Measurements from ENCODE around the gene INTS11. TPM values are rescaled to one million over a fixed set of nuclear protein-coding genes. Genes with fewer than 3 reads are reported as not detected.

The INTS11 gene
- total and polyA plus RNA-seq, 2 of the 13 experiments (the other 11 are each of a cell fraction or from before 2014, with no cell fraction given) = 52.8 to 94.8 TPM

DNA sequence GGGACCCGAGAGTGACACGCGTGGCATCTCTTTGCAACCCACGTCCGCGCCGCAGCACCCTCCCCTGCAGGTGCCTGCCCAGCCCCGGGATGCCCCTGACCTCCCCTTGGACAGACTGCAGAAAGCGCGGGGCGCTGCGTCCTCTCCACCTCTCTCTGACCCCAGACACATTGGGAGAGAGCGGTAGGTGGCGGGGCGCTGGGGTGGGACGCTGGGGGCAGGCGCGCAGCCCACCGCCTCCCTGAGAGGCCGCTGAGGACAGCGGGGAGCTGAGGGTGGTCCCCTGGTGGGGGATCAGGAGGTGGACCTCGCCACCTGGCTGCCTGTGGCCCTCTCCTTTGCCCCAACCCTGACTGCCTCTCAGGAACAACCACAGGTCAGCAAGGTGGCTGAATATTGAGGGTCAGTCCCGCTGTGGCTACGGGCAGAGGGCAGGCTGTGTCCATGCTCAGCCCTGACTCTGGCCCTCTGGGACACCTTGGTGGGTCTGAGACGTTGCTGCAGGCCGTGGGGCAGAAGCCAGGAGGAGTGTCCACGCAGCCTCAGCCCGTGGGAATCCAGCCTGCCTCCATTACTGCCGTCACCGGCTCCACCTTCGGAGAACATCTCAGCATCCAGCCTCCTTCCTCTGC, 50.0 kb downstream of the INTS11 start (continued):
- TF ChIP-seq, protein P1, sequence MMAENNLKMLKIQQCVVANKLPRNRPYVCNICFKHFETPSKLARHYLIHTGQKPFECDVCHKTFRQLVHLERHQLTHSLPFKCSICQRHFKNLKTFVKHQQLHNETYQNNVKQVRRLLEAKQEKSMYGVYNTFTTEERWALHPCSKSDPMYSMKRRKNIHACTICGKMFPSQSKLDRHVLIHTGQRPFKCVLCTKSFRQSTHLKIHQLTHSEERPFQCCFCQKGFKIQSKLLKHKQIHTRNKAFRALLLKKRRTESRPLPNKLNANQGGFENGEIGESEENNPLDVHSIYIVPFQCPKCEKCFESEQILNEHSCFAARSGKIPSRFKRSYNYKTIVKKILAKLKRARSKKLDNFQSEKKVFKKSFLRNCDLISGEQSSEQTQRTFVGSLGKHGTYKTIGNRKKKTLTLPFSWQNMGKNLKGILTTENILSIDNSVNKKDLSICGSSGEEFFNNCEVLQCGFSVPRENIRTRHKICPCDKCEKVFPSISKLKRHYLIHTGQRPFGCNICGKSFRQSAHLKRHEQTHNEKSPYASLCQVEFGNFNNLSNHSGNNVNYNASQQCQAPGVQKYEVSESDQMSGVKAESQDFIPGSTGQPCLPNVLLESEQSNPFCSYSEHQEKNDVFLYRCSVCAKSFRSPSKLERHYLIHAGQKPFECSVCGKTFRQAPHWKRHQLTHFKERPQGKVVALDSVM (CRISPR knock-in tag; IDR thresholded peaks at IDR 0.05) = peak; percentile 31; the same call in 1 of the 2 replicates
- TF ChIP-seq REL (CRISPR knock-in tag; conservative IDR thresholded peaks at IDR 0.05) (no peak), ZNF501 (CRISPR knock-in tag; IDR thresholded peaks at IDR 0.05) (peak; percentile 32; the same call in 1 of the 2 replicates), ZNF773 (CRISPR knock-in tag; IDR thresholded peaks at IDR 0.05; ENCODE audit: borderline replicate concordance) (no peak), ZNF253 (CRISPR knock-in tag; IDR thresholded peaks at IDR 0.05; ENCODE audit: borderline replicate concordance) (no peak), ATF1 (CRISPR knock-in tag; IDR thresholded peaks at IDR 0.05) (no peak), ZNF772 (CRISPR knock-in tag; IDR thresholded peaks at IDR 0.05) (no peak), ZNF563 (CRISPR knock-in tag; IDR thresholded peaks at IDR 0.05) (no peak), ZNF558 (CRISPR knock-in tag; IDR thresholded peaks at IDR 0.05; ENCODE audit: borderline replicate concordance) (no peak), ISL2 (CRISPR knock-in tag; IDR thresholded peaks at IDR 0.05) (peak; percentile 8; the same call in 1 of the 2 replicates), ZNF326 (CRISPR knock-in tag; IDR thresholded peaks at IDR 0.05; ENCODE audit: borderline replicate concordance) (no peak), ZC3H4 (CRISPR knock-in tag; IDR thresholded peaks at IDR 0.05; ENCODE audit: borderline replicate concordance) (no peak), KLF9 (CRISPR knock-in tag; IDR thresholded peaks at IDR 0.05; ENCODE audit: low read depth) (no peak), ZFYVE20 (CRISPR knock-in tag; IDR thresholded peaks at IDR 0.05; ENCODE audit: borderline replicate concordance, low read depth) (no peak), ZNF101 (CRISPR knock-in tag; IDR thresholded peaks at IDR 0.05; ENCODE audit: borderline replicate concordance, low read depth) (no peak), GABPB1 (CRISPR knock-in tag; IDR thresholded peaks at IDR 0.05) (no peak), NR2C2 (CRISPR knock-in tag; IDR thresholded peaks at IDR 0.05; ENCODE audit: borderline replicate concordance) (no peak), ZFP1 (CRISPR knock-in tag; IDR thresholded peaks at IDR 0.05) (no peak), ZNF205 (CRISPR knock-in tag; IDR thresholded peaks at IDR 0.05) (no peak), RNF2 (conservative IDR thresholded peaks at IDR 0.05; ENCODE audit: low read depth) (no peak), RORA (CRISPR knock-in tag; IDR thresholded peaks at IDR 0.05) (no peak)
- TF ChIP-seq, protein P2, sequence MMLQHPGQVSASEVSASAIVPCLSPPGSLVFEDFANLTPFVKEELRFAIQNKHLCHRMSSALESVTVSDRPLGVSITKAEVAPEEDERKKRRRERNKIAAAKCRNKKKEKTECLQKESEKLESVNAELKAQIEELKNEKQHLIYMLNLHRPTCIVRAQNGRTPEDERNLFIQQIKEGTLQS (CRISPR knock-in tag; IDR thresholded peaks at IDR 0.05) = no peak
- TF ChIP-seq, protein P3, sequence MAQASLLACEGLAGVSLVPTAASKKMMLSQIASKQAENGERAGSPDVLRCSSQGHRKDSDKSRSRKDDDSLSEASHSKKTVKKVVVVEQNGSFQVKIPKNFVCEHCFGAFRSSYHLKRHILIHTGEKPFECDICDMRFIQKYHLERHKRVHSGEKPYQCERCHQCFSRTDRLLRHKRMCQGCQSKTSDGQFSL (CRISPR knock-in tag; IDR thresholded peaks at IDR 0.05) = no peak
- TF ChIP-seq, protein P4, sequence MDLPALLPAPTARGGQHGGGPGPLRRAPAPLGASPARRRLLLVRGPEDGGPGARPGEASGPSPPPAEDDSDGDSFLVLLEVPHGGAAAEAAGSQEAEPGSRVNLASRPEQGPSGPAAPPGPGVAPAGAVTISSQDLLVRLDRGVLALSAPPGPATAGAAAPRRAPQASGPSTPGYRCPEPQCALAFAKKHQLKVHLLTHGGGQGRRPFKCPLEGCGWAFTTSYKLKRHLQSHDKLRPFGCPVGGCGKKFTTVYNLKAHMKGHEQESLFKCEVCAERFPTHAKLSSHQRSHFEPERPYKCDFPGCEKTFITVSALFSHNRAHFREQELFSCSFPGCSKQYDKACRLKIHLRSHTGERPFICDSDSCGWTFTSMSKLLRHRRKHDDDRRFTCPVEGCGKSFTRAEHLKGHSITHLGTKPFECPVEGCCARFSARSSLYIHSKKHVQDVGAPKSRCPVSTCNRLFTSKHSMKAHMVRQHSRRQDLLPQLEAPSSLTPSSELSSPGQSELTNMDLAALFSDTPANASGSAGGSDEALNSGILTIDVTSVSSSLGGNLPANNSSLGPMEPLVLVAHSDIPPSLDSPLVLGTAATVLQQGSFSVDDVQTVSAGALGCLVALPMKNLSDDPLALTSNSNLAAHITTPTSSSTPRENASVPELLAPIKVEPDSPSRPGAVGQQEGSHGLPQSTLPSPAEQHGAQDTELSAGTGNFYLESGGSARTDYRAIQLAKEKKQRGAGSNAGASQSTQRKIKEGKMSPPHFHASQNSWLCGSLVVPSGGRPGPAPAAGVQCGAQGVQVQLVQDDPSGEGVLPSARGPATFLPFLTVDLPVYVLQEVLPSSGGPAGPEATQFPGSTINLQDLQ (CRISPR knock-in tag; IDR thresholded peaks at IDR 0.05) = no peak
- TF ChIP-seq, protein P5, sequence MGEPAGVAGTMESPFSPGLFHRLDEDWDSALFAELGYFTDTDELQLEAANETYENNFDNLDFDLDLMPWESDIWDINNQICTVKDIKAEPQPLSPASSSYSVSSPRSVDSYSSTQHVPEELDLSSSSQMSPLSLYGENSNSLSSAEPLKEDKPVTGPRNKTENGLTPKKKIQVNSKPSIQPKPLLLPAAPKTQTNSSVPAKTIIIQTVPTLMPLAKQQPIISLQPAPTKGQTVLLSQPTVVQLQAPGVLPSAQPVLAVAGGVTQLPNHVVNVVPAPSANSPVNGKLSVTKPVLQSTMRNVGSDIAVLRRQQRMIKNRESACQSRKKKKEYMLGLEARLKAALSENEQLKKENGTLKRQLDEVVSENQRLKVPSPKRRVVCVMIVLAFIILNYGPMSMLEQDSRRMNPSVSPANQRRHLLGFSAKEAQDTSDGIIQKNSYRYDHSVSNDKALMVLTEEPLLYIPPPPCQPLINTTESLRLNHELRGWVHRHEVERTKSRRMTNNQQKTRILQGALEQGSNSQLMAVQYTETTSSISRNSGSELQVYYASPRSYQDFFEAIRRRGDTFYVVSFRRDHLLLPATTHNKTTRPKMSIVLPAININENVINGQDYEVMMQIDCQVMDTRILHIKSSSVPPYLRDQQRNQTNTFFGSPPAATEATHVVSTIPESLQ (CRISPR knock-in tag; conservative IDR thresholded peaks at IDR 0.05) = no peak
